K562 (cell line): ENCODE results near the gene LIMD2. TPM values are rescaled to one million over a fixed set of nuclear protein-coding genes. Genes with fewer than 3 reads are reported as not detected.
"Not testable (repeated sequence)": the region's sequence is repeated elsewhere in the genome, so short reads cannot be mapped to it uniquely, and the experiment has no call there.

Experiments used
- ATAC-seq: fragments of 200-7000 bp; cut with Tn5 transposase; 3 replicates; pipeline ENCODE4 v1.9.1; 2020; ENCODE audit warnings: moderate library complexity
- BruUV-seq: library from RNA; stranded (reverse); fragments of 400-500 nt; replicated peaks from 2 replicates; lab custom pipeline; 2021; lab: Mats Ljungman, UMichigan
- CTCF ChIA-PET: fragments of 300-600 bp; formaldehyde crosslinking; extraction: SDS; loops from one replicate; lab custom pipeline; 2021; ENCODE audit warnings: low intra/inter-chr PET ratio; lab: Yijun Ruan, JAX
- POLR2A ChIA-PET: fragments of 300-600, 350-650 bp; sonication (Branson Sonifier 250); formaldehyde crosslinking; extraction: SDS; loops from one replicate; lab custom pipeline; 2021; ENCODE audit warnings: antibody characterized with exemption, inconsistent platforms; lab: Yijun Ruan, JAX
- DNase-seq, 4 experiments: peaks; one replicate each; pipeline versions ENCODE4 v3.0.0 to v3.0.0-alpha.2; 2011 to 2018; ENCODE audit warnings: low spot score in 3 of 4, mixed read lengths in 3 of 4; ENCODE audit errors: extremely low read depth in 1 of 4
- FAIRE-seq: peaks from 2 replicates; lab custom pipeline; 2011; peaks lifted over from hg19 to GRCh38; lab: Jason Lieb, UNC
- H2AFZ ChIP-seq: 2 replicates; pipeline ENCODE4 v1.6.0; 2011; ENCODE audit warnings: low read depth, low read length, control low read depth, inconsistent platforms
- H3K27ac ChIP-seq: fragments of 200-600 bp; 3 replicates; pipeline ENCODE4 v1.8.0; 2011; ENCODE audit warnings: low read depth, mild to moderate bottlenecking, control low read depth, inconsistent platforms, low read length, moderate library complexity, mixed read lengths; ENCODE audit errors: extremely low read depth
- H3K27me3 ChIP-seq, 2 experiments: fragments of 300-600 bp in 1 of 2; 2 replicates in 1 of 2; 3 replicates in 1 of 2; pipeline versions ENCODE4 v1.6.0 to v1.8.0; 2011; ENCODE audit warnings: inconsistent platforms in 2 of 2, low read length in 2 of 2, mild to moderate bottlenecking in 1 of 2, mixed read lengths in 1 of 2, moderate library complexity in 1 of 2; ENCODE audit not compliant: control insufficient read depth in 2 of 2, insufficient read depth in 2 of 2
- H3K36me3 ChIP-seq: fragments of 300-600 bp; 3 replicates; pipeline ENCODE4 v1.8.0; 2011; ENCODE audit warnings: mild to moderate bottlenecking, low read length, inconsistent platforms; ENCODE audit not compliant: control insufficient read depth, insufficient read depth
- H3K4me1 ChIP-seq, 2 experiments: fragments of 200-600 bp in 1 of 2; replicated peaks in 1 of 2; 2 replicates in 1 of 2; 3 replicates in 1 of 2; pipeline versions ENCODE4 v1.5.1 to v1.8.0; 2011; ENCODE audit warnings: inconsistent platforms in 2 of 2, low read length in 2 of 2, mild to moderate bottlenecking in 1 of 2, mixed read lengths in 1 of 2, moderate library complexity in 1 of 2; ENCODE audit not compliant: control insufficient read depth in 2 of 2, insufficient read depth in 2 of 2
- H3K4me2 ChIP-seq: 2 replicates; pipeline ENCODE4 v1.6.1; 2011; ENCODE audit warnings: low read length, control low read depth, inconsistent platforms, mixed read lengths; ENCODE audit not compliant: insufficient read depth
- H3K4me3 ChIP-seq: fragments of 200-600 bp; sonication (generic), shearing (Covaris generic); 2 replicates; pipeline ENCODE4 v1.5.1; 2016; ENCODE audit warnings: control low read depth, inconsistent platforms
- H3K79me2 ChIP-seq: fragments of 200-600 bp; 3 replicates; pipeline ENCODE4 v1.8.0; 2011; ENCODE audit warnings: low read length, inconsistent platforms; ENCODE audit not compliant: control insufficient read depth, insufficient read depth
- H3K9ac ChIP-seq, 2 experiments: 2 replicates each; pipeline versions ENCODE4 v1.6.0 to v1.6.1; 2011; ENCODE audit warnings: low read depth in 2 of 2, low read length in 2 of 2, control low read depth in 1 of 2, inconsistent platforms in 1 of 2, mild to moderate bottlenecking in 1 of 2, mixed read lengths in 1 of 2; ENCODE audit not compliant: insufficient read depth in 1 of 2
- H3K9me1 ChIP-seq: one replicate; pipeline ENCODE4 v1.6.0; 2011; ENCODE audit warnings: inconsistent platforms, mild to moderate bottlenecking, low read length, moderate library complexity; ENCODE audit not compliant: control insufficient read depth, insufficient read depth
- H3K9me3 ChIP-seq: replicated peaks from 2 replicates; pipeline ENCODE4 v1.5.1; 2011; ENCODE audit warnings: low read depth, low read length, inconsistent platforms; ENCODE audit not compliant: control insufficient read depth, insufficient read depth
- H4K20me1 ChIP-seq: replicated peaks from 2 replicates; pipeline ENCODE4 v1.6.1; 2011; ENCODE audit warnings: low read length, inconsistent platforms, mixed read lengths; ENCODE audit not compliant: control insufficient read depth, insufficient read depth
- EHMT2 ChIP-seq: fragments of 450-650 bp; IDR thresholded peaks from 2 replicates; pipeline ENCODE4 v1.6.1; 2018; ENCODE audit warnings: antibody characterized with exemption
- FOXP1 ChIP-seq: sonication (generic); formaldehyde crosslinking; IDR thresholded peaks from 2 replicates; pipeline ENCODE4 v1.8.0; 2022; ENCODE audit warnings: mild to moderate bottlenecking, missing genetic modification reagents
- MCM7 ChIP-seq, 2 experiments: fragments of 450-650 bp; IDR thresholded peaks; 2 replicates each; pipeline ENCODE4 v1.6.1; 2016 to 2018
- PCBP1 ChIP-seq: fragments of 200-400 bp; formaldehyde crosslinking; IDR thresholded peaks from 2 replicates; pipeline ENCODE4 v1.6.1; 2018; ENCODE audit warnings: mild to moderate bottlenecking, low read depth, low read length; ENCODE audit not compliant: poor library complexity, severe bottlenecking
- STAG1 ChIP-seq: sonication (generic); formaldehyde crosslinking; IDR thresholded peaks from 2 replicates; pipeline ENCODE4 v1.5.0; 2020; ENCODE audit warnings: missing genetic modification reagents, borderline replicate concordance
- ZNF121 ChIP-seq: sonication (generic); formaldehyde crosslinking; conservative IDR thresholded peaks from 2 replicates; pipeline ENCODE4 v1.8.0; 2022; ENCODE audit warnings: missing genetic modification reagents
- ZNF143 ChIP-seq: sonication (generic); formaldehyde crosslinking; IDR thresholded peaks from 2 replicates; pipeline ENCODE4 v1.9.0; 2022; ENCODE audit warnings: mild to moderate bottlenecking, missing genetic modification reagents
- WGBS: fragments of 100-300 bp; shearing (Covaris generic); methylation state at CpG from one replicate; pipeline ENCODE4 v1.1.6; 2016; ENCODE audit warnings: low coverage, mixed read lengths; ENCODE audit not compliant: insufficient coverage; ENCODE audit errors: missing lambda C conversion rate; 5-methylcytosine and 5-hydroxymethylcytosine counted together
- in situ Hi-C: fragments of 300-500 bp; cut with MboI; formaldehyde crosslinking; loops from 4 replicates; pipeline ENCODE4 v1.15.0; 2018; ENCODE audit warnings: inconsistent platforms, mixed read lengths
- intact Hi-C: fragments of 100-400 bp; cut with micrococcal nuclease; formaldehyde crosslinking; loops from 2 replicates; pipeline ENCODE4 v1.14.2; 2022
- polyA plus RNA-seq, 8 experiments: library from polyadenylated mRNA; depleted of rRNA in 4 of 8; stranded (reverse) in 5 of 8; unstranded in 3 of 8; fragments of >200 nt; fragmentation: Nextera tagmentation in 2 of 8; fragmentation: Illumina TruSeq in 1 of 8; extraction: Ambion mirVana in 2 of 8; extraction: Trizol in 1 of 8; gene quantifications; 2 replicates each; pipeline versions ENCODE4 v1.2.1 to v1.2.3, GENCODE V29; 2011 to 2014; ENCODE audit warnings: inconsistent platforms in 1 of 8, missing spikeins in 1 of 8
- total RNA-seq, 7 experiments: library from RNA; depleted of rRNA in 6 of 7; stranded (reverse); fragments of >200 nt in 6 of 7; fragmentation: Illumina TruSeq in 2 of 7; extraction: Trizol in 2 of 7; gene quantifications; 2 replicates each; pipeline versions ENCODE4 v1.2.1 to v1.2.3, GENCODE V29; 2011 to 2021; ENCODE audit warnings: low replicate concordance in 1 of 7
- TF ChIP-seq, protein P1 (sequence below): fragments of 250-450 bp; sonication (Bioruptor Pico); IDR thresholded peaks from 2 replicates; pipeline ENCODE4 v1.5.0; 2022; ENCODE audit warnings: mild to moderate bottlenecking
- TF ChIP-seq, protein P2 (sequence below): fragments of 450-650 bp; IDR thresholded peaks from 2 replicates; pipeline ENCODE4 v1.6.1; 2016; ENCODE audit warnings: low read depth, mild to moderate bottlenecking, moderate library complexity

LIMD2 gene
- total and polyA plus RNA-seq, 9 of the 15 experiments (the other 6 are each of a cell fraction or from before 2014, with no cell fraction given) = 0.07 to 11.2 (median 2.8) TPM

DNA sequence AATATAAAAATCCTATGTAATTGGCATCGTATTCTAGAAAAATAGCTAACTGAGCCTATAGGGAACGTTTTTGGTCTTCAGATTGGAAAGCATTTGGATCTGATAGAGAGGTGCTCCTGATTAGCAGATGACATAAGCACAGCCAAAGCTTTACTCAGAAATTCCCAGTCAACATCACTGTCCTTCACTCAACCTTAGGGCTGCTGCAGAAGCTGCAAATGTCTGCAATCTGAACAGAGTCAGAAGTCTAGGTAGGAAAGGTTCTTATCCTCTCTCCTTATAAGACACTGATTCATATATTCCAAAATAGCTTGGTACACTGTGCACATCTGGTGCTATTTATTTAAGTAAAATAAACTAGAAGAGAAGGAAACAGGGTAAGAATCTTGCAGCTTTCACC is 22.5 kb upstream of the LIMD2 start (continued):
- TF ChIP-seq, protein P1, sequence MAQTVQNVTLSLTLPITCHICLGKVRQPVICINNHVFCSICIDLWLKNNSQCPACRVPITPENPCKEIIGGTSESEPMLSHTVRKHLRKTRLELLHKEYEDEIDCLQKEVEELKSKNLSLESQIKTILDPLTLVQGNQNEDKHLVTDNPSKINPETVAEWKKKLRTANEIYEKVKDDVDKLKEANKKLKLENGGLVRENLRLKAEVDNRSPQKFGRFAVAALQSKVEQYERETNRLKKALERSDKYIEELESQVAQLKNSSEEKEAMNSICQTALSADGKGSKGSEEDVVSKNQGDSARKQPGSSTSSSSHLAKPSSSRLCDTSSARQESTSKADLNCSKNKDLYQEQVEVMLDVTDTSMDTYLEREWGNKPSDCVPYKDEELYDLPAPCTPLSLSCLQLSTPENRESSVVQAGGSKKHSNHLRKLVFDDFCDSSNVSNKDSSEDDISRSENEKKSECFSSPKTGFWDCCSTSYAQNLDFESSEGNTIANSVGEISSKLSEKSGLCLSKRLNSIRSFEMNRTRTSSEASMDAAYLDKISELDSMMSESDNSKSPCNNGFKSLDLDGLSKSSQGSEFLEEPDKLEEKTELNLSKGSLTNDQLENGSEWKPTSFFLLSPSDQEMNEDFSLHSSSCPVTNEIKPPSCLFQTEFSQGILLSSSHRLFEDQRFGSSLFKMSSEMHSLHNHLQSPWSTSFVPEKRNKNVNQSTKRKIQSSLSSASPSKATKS = no peak
- TF ChIP-seq STAG1 (CRISPR knock-in tag) (no peak), MCM7 (IDR thresholded peaks at IDR 0.05) (no peak), EHMT2 (no peak), FOXP1 (no peak), PCBP1 (no peak), ZNF143 (CRISPR knock-in tag) (no peak)
- TF ChIP-seq, protein P2, sequence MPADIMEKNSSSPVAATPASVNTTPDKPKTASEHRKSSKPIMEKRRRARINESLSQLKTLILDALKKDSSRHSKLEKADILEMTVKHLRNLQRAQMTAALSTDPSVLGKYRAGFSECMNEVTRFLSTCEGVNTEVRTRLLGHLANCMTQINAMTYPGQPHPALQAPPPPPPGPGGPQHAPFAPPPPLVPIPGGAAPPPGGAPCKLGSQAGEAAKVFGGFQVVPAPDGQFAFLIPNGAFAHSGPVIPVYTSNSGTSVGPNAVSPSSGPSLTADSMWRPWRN = no peak
- TF ChIP-seq, all 486 proteins: peak for 0

DNA sequence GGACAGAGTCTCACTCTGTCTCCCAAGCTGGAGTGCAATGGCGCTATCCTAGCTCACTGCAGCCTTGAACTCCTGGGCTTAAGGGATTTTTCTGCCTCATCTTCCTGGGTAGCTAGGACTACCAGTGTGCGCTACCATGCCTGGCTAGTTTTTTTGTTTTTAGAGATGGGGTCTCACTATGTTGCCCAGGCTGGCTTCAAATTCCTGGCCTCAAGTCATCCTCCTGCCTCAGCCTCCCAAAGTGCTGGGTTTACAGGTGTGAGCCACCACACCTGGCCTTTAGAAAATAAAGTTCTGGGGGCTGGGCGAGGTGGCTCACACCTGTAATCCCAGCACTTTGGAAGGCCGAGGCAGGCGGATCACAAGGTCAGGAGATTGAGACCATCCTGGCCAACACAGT is 20.3 kb upstream of the LIMD2 start:
- H3K36me3 ChIP-seq, intact Hi-C loops, FAIRE-seq, H3K9me3 ChIP-seq, BruUV-seq, H2AFZ ChIP-seq, H3K9me1 ChIP-seq, H3K4me3 ChIP-seq, H3K4me2 ChIP-seq, H3K79me2 ChIP-seq, CTCF ChIA-PET, H3K9ac ChIP-seq, H3K4me1 ChIP-seq, H4K20me1 ChIP-seq, in situ Hi-C loops, H3K27me3 ChIP-seq, ATAC-seq, DNase-seq: not testable (repeated sequence)
- 89% methylated on average over 5 of the region's 5 CpGs for WGBS
- POLR2A ChIA-PET = interaction anchor here (1.3 kb wide), 1 partner anchor 27 kb away, joined by 3 read pairs; no protein-coding TSS in a partner anchor
- TF ChIP-seq ZNF121 = 0 out of 2 replicates have a peak, but pooled peaks have one; percentile 17
- TF ChIP-seq, all 486 proteins: peak for 1; not testable (repeated sequence) for 485
- not testable (repeated sequence) for H3K27ac ChIP-seq
